Left ventricle myocardium inferior (tissue), 1 donor: Measurements from ENCODE around the gene IL13RA1. TPM values are rescaled to one million over a fixed set of nuclear protein-coding genes. Genes with fewer than 3 reads are reported as not detected.
"Not testable (repeated sequence)": the region's sequence is repeated elsewhere in the genome, so short reads cannot be mapped to it uniquely, and the experiment has no call there.

Experiments used
- DNase-seq: peaks from one replicate; pipeline ENCODE4 v3.0.0-alpha.2; 2020
- H3K27ac ChIP-seq: fragments of 200-600 bp; replicated peaks from 2 replicates; pipeline ENCODE4 v1.8.0; 2021
- H3K27me3 ChIP-seq: fragments of 200-600 bp; 2 replicates; pipeline ENCODE4 v1.8.0; 2021; ENCODE audit warnings: low read depth
- H3K36me3 ChIP-seq: fragments of 200-600 bp; 2 replicates; pipeline ENCODE4 v1.8.0; 2021
- H3K4me1 ChIP-seq: fragments of 200-600 bp; 2 replicates; pipeline ENCODE4 v1.8.0; 2021
- H3K4me3 ChIP-seq: fragments of 200-600 bp; 2 replicates; pipeline ENCODE4 v1.8.0; 2021; ENCODE audit warnings: mild to moderate bottlenecking, moderate library complexity
- H3K9me3 ChIP-seq: fragments of 200-600 bp; replicated peaks from 2 replicates; pipeline ENCODE4 v1.8.0; 2021
- intact Hi-C: fragments of 100-400 bp; cut with micrococcal nuclease; formaldehyde crosslinking; loops from one replicate; pipeline ENCODE4 v1.11.0; 2022
- total RNA-seq: library from RNA; stranded (reverse); fragmentation: NEBNext Ultra II Directional; extraction: Animal tissue kit (Norgen Biotek cat#: 25700); gene quantifications from one replicate; pipeline ENCODE4 v1.2.1, GENCODE V29; 2021
- TF ChIP-seq, protein P1 (sequence below): fragments of 200-600 bp; IDR thresholded peaks from 2 replicates; pipeline ENCODE4 v1.8.0; 2021; ENCODE audit warnings: antibody characterized with exemption, mild to moderate bottlenecking, borderline replicate concordance
- donor health status: DM: no; HTN: yes; CAD: no; lungs with severe emphysema.

IL13RA1 gene
- total RNA-seq, 1 donor from 2014 or later = 14.8 TPM

DNA sequence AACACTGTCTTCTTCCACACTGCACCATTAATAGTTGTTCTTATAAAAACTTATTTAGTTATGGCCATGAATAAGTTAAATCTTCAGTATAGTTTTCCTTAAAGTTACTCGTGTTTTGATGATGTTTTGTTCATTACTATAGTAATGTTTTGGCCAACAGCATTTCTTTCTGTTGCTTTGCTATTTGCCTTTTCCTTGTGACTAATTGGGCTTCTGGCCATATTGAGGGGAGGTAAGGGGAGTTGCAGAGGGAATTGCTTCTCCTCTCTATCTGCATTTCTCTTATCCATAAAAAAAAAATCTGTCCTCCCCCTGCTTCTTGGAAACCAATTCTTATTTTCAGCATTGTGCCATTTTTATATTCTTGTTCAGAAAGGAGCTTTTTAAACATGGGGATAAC lies 53.5 kb downstream of the IL13RA1 start:
- intact Hi-C loops = no loop called here
- DNase-seq = no peak
- Histone ChIP-seq H3K36me3 (no peaks in the 10 kb centered on the region), H3K27ac (no peak overlapping the region), H3K27me3 (no peaks in the 10 kb centered on the region), H3K4me3 (no peak overlapping the region), H3K9me3 (no peaks in the 10 kb centered on the region), H3K4me1 (no peaks in the 10 kb centered on the region)
- TF ChIP-seq, protein P1, sequence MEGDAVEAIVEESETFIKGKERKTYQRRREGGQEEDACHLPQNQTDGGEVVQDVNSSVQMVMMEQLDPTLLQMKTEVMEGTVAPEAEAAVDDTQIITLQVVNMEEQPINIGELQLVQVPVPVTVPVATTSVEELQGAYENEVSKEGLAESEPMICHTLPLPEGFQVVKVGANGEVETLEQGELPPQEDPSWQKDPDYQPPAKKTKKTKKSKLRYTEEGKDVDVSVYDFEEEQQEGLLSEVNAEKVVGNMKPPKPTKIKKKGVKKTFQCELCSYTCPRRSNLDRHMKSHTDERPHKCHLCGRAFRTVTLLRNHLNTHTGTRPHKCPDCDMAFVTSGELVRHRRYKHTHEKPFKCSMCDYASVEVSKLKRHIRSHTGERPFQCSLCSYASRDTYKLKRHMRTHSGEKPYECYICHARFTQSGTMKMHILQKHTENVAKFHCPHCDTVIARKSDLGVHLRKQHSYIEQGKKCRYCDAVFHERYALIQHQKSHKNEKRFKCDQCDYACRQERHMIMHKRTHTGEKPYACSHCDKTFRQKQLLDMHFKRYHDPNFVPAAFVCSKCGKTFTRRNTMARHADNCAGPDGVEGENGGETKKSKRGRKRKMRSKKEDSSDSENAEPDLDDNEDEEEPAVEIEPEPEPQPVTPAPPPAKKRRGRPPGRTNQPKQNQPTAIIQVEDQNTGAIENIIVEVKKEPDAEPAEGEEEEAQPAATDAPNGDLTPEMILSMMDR = no peak

DNA sequence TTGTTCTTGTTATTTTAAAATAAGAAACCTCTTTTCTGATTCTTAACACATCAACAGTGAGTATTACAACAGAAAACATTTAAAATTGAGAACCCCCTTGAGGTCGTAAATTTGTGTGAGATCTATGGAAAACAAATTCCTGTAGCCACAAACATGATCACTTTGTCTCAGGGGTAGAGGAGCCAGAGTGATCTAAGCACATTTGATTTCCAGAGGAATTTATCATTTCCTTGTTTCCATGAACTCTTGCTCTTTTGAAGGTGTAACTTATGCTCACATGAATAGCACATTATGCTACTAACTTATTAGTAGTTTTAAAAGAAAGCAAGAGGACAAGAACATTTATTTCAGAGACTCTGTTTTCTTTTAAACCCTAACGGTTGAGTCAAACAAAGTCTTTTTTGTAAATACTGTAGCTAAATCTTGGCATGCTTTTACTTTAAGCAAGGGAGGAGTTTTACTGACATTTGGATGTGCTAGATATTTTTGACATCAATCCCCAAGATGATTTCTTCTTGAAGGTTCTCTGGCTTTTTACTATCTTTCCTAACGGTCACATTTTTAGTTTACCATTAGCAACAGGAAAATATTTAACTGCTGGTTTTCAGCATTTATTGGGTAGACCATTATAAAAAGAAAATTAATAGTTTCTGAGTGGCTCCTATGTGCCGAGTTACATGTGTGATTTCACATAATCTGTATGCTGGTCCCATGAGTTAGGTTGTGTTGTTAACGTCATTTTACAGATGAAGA lies 68.3 kb downstream of the IL13RA1 start:
- DNase-seq = no peak
- intact Hi-C loops = no loop called here
- H3K9me3 ChIP-seq = no peaks in the 10 kb centered on the region
- TF ChIP-seq, protein P1 = no peak
- no peaks in the 10 kb centered on the region for H3K4me1 ChIP-seq
- no peak overlapping the region for H3K4me3 ChIP-seq
- H3K27ac ChIP-seq = peak overlapping the region; percentile 16
- H3K36me3 ChIP-seq = peaks cover 9% of the 10 kb centered on the region
- no peaks in the 10 kb centered on the region for H3K27me3 ChIP-seq

DNA sequence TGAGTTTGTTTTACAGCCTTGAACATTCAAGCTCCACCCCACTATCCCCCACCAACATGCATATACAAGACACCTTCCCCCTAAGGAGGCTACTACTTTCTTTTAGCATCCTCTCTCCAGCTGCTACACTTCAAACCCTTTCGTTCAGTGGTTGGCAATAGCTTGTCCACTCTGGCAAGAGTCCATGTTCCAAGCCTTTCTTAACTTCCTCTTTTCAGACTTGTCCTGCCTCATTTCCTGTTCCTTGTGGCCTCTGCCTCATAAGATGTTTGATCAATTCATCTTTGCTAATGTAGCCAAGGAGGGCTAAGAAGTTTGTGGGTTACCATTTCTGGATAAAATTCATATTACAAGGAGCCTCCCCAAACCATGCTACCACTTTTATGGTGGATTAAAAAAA lies 75.5 kb downstream of the IL13RA1 start:
- H3K4me3 ChIP-seq = no peak overlapping the region
- H3K27ac ChIP-seq = no peak overlapping the region
- no peaks in the 10 kb centered on the region for H3K36me3 ChIP-seq
- DNase-seq = no peak
- H3K27me3 ChIP-seq = no peaks in the 10 kb centered on the region
- H3K9me3 ChIP-seq = no peaks in the 10 kb centered on the region
- TF ChIP-seq, protein P1 = no peak
- no peaks in the 10 kb centered on the region for H3K4me1 ChIP-seq
- intact Hi-C loops = no loop called here

DNA sequence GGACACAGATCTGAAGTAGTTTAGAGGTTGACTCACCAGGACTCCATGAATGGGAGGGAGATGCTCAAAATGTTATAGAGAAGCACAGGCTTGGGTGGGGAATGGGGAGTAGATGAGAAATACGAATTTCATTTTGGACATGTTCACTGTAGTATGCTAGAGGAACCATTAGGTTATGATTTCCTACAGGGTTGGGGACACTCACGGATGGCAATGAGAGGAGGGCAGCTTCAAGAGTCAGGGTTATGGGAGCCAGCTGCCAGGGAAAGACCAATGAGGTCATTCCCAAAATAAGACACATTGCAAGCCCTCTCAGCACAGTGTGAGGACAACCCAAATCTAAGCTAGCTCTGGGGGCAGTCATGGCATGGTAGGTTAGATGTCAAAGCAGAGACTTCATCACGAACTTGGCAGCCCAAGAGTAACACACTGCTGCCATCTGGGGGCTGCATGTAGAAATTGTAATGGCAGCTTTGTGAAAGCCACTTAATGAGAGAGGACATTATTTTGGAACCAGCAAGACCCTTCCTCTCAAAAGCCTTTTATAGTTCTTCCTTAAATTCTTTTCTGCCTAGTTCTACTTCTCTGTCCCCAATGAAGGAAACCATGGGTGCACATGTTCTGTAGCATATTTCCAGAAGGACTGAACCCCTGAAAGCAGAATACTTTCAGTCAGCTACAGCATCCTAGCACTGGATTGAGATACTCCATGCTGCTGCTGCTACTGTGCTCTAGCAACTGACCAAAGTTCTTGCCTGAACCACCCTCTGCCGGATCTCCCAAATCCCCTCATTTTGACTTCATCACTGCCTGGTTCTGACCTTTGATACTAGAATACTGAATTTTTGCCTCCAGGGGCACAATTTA lies 80.0 kb downstream of the IL13RA1 start:
- DNase-seq = peak; percentile 14
- Histone ChIP-seq H3K27ac (no peak overlapping the region), H3K9me3 (no peaks in the 10 kb centered on the region), H3K36me3 (no peaks in the 10 kb centered on the region), H3K4me1 (no peaks in the 10 kb centered on the region), H3K27me3 (no peaks in the 10 kb centered on the region), H3K4me3 (no peak overlapping the region)
- TF ChIP-seq, protein P1 = peak; percentile 70
- intact Hi-C loops = loop anchor here (5.0 kb wide), 1 partner anchor 165 kb away; no protein-coding TSS in a partner anchor

DNA sequence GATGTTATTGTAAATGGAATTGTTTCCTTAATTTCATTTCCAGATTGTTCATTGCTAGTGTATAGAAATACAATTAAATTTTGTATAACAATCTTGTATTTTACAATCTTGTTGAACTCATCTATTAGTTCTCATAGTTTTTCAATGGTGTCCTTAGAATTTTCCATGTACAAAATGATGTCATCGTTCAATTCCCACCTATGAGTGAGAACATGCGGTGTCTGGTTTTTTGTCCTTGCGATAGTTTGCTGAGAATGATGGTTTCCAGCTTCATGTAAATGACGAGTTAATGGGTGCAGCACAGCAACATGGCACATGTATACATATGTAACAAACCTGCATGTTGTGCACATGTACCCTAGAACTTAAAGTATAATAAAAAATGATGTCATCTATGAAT lies 89.9 kb downstream of the IL13RA1 start:
- H3K9me3 ChIP-seq, H3K36me3 ChIP-seq, H3K4me1 ChIP-seq, H3K27me3 ChIP-seq, intact Hi-C loops, H3K27ac ChIP-seq, DNase-seq, H3K4me3 ChIP-seq: not testable (repeated sequence)
